OCI-LY3 (cell line): ENCODE measurements around the gene TINCR.

Source experiments
- CTCF ChIP-seq: fragments of 200-600, 300-600 bp; sonication (generic); IDR thresholded peaks from 2 replicates; pipeline ENCODE4 v1.5.1; 2014; ENCODE audit warnings: antibody characterized with exemption, low read length, low read depth
- EZH2phosphoT487 ChIP-seq: fragments of 200-600 bp; shearing (Covaris generic); IDR thresholded peaks from 2 replicates; pipeline ENCODE4 v1.6.1; 2018; ENCODE audit warnings: antibody characterized with exemption, mixed run types, low read depth

DNA sequence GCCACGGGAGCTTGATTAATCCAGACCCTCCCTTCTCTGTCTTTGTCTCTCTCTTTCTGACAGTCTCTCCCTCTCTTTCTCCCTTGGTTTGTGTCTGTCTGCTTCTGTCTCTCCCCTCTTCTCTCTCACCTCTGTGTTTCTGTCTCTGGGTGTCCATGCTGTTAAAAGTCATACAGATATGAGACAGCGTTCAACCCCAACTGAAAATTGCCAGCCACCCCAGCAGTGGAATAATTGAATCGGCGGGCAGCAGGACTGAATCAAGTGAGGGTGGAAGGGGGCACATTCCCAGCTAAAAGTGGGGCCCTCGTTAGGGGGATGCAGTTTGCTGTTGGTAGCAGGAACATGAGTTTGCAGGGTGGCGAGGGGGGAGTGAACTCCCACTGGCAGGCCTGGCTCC lies 43.7 kb downstream of the TINCR start:
- TF ChIP-seq CTCF (no peak), EZH2phosphoT487 (no peak)
